Transverse colon (tissue), 4 donors: ENCODE data around the gene ANKRD44. TPM values are rescaled to one million over a fixed set of nuclear protein-coding genes. Genes with fewer than 3 reads are reported as not detected.
A peak's percentile ranks its signal among the peaks of the same experiment; 100 is the strongest.

Experiments used
- DNase-seq: peaks from one replicate; pipeline ENCODE4 v3.0.0-alpha.2; 2019
- H3K27ac ChIP-seq, 4 donors: fragments of 200-600 bp; sonication (generic); 2 replicates each; pipeline ENCODE4 v1.5.1; 2016 to 2018; ENCODE audit warnings: inconsistent platforms in 4 of 4
- H3K27me3 ChIP-seq: fragments of 200-600 bp; sonication (generic); 2 replicates; pipeline ENCODE4 v1.5.1; 2017; ENCODE audit warnings: inconsistent platforms
- H3K36me3 ChIP-seq, 4 donors: fragments of 200-600 bp; sonication (generic); 2 replicates each; pipeline ENCODE4 v1.5.1; 2017 to 2019; ENCODE audit warnings: inconsistent platforms in 4 of 4
- H3K4me1 ChIP-seq, 4 donors: fragments of 200-600 bp; sonication (generic); 2 replicates each; pipeline ENCODE4 v1.5.1; 2017 to 2020; ENCODE audit warnings: inconsistent platforms in 4 of 4
- H3K4me3 ChIP-seq, 4 donors: fragments of 200-600 bp; sonication (generic); 1 replicate in 1 of 4; 2 replicates in 3 of 4; pipeline versions ENCODE4 v1.5.1 to v1.6.1; 2017 to 2019; ENCODE audit warnings: inconsistent platforms in 4 of 4
- H3K9me3 ChIP-seq, 2 donors: fragments of 200-600 bp; sonication (generic); 2 replicates each; pipeline ENCODE4 v1.5.1; 2017 to 2019; ENCODE audit warnings: inconsistent platforms in 2 of 2
- EP300 ChIP-seq: sonication (generic); formaldehyde crosslinking; IDR thresholded peaks from one replicate; pipeline ENCODE4 v1.6.1; 2017; ENCODE audit warnings: antibody characterized with exemption, low read depth
- POLR2A ChIP-seq: fragments of 450-650 bp; IDR thresholded peaks from one replicate; pipeline ENCODE4 v1.6.1; 2016; ENCODE audit warnings: antibody characterized with exemption, mild to moderate bottlenecking, moderate library complexity
- POLR2AphosphoS5 ChIP-seq, 3 donors: sonication (generic); formaldehyde crosslinking; IDR thresholded peaks; one replicate each; pipeline ENCODE4 v1.6.1; 2016; ENCODE audit warnings: antibody characterized with exemption in 3 of 3
- WGBS, 2 donors: methylation state at CpG; one replicate each; pipeline ENCODE4 v1.1.5; 2018; ENCODE audit warnings: low coverage in 1 of 2; 5-methylcytosine and 5-hydroxymethylcytosine counted together
- in situ Hi-C, 4 donors: fragments of 200-750 bp; cut with MboI; loops; one replicate each; pipeline versions ENCODE4 v1.15.0 to v1.15.1; 2017; ENCODE audit warnings: low sequenced_read_pairs in 3 of 4, low pct_ligation_motif_present in 1 of 4, low pct_unique_long_range_greater_than_20kb in 1 of 4
- intact Hi-C: fragments of 100-400 bp; cut with DNase I; formaldehyde crosslinking; loops from one replicate; pipeline ENCODE4 v1.15.1; 2023; ENCODE audit warnings: low total_unique reads
- total RNA-seq, 4 donors: library from RNA; depleted of rRNA; stranded (reverse); fragments of >200 nt; gene quantifications; one replicate each; pipeline ENCODE4 v1.1.0, GENCODE V29; 2016
- TF ChIP-seq, protein P1 (sequence below), 5 experiments: fragments of 200-600 bp in 3 of 5; fragments of 450-650 bp in 2 of 5; sonication (generic) in 3 of 5; IDR thresholded peaks; 1 replicate in 2 of 5; 2 replicates in 3 of 5; pipeline ENCODE4 v1.5.1; 2016 to 2017; ENCODE audit warnings: antibody characterized with exemption in 5 of 5, inconsistent platforms in 3 of 5, mild to moderate bottlenecking in 2 of 5, moderate library complexity in 1 of 5

ANKRD44 gene
- total RNA-seq, 4 donors from 2014 or later: 13.9 to 46.8 (median 27.5) TPM

DNA sequence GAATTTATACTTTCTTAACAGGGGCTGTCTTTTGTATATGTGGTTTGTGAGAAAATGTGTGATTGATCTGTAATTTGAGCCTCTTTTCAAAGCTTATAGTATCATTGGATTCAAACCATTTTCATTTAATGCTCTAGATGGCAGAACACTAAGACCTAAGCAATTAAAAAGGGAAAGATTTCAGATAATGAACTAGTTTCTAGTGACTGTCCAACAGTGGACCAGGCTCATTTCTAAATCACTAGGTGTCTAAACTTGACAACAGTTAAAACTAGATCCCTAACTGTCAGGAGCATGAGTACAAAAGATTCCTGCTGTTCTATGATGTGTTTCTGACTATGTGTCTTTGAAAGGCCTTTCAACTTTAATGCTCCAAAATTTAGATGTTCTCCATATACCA is 54.6 kb downstream of the ANKRD44 start:
- peaks cover 3 to 43% (median 15%) of the 10 kb centered on the region in 4 donors for H3K4me1 ChIP-seq
- no peaks in the 10 kb centered on the region for H3K9me3 ChIP-seq
- H3K27ac ChIP-seq: peak overlapping the region; percentile 60 to 82 (median 72)
- no peak for DNase-seq
- H3K27me3 ChIP-seq: no peaks in the 10 kb centered on the region
- peak overlapping the region in 1 of 4 donors; percentile 21 for H3K4me3 ChIP-seq
- in situ Hi-C loops (no loop called here), intact Hi-C loops (no loop called here)
- TF ChIP-seq, protein P1, sequence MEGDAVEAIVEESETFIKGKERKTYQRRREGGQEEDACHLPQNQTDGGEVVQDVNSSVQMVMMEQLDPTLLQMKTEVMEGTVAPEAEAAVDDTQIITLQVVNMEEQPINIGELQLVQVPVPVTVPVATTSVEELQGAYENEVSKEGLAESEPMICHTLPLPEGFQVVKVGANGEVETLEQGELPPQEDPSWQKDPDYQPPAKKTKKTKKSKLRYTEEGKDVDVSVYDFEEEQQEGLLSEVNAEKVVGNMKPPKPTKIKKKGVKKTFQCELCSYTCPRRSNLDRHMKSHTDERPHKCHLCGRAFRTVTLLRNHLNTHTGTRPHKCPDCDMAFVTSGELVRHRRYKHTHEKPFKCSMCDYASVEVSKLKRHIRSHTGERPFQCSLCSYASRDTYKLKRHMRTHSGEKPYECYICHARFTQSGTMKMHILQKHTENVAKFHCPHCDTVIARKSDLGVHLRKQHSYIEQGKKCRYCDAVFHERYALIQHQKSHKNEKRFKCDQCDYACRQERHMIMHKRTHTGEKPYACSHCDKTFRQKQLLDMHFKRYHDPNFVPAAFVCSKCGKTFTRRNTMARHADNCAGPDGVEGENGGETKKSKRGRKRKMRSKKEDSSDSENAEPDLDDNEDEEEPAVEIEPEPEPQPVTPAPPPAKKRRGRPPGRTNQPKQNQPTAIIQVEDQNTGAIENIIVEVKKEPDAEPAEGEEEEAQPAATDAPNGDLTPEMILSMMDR (IDR thresholded peaks at IDR 0.05): no peak
- H3K36me3 ChIP-seq: no peaks in the 10 kb centered on the region

- TF ChIP-seq, protein P1 (IDR thresholded peaks at IDR 0.05): no peak
- TF ChIP-seq POLR2AphosphoS5 (IDR thresholded peaks at IDR 0.05) (peak in 2 of 3 donors; percentile 22 to 50), POLR2A (peak; percentile 22), EP300 (no peak)
- peak overlapping the region in 1 of 4 donors; percentile 21 for H3K4me3 ChIP-seq
- H3K4me1 ChIP-seq: peaks cover 3 to 43% (median 15%) of the 10 kb centered on the region in 4 donors
- intact Hi-C loops: no loop called here
- H3K9me3 ChIP-seq: no peaks in the 10 kb centered on the region
- in situ Hi-C loops: no loop called here
- WGBS, 2 donors: 48% methylated on average over 9 of the region's 9 CpGs; no CpG with 5 or more reads in 1 of the 2 donors
- H3K27me3 ChIP-seq: no peaks in the 10 kb centered on the region
- DNase-seq: peak; percentile 75
- H3K36me3 ChIP-seq: no peaks in the 10 kb centered on the region
- H3K27ac ChIP-seq: peak overlapping the region; percentile 60 to 82 (median 72)
Observed at GRCh38 chr2:197255543-197255942, 55.0 kb downstream of the ANKRD44 start.

DNA sequence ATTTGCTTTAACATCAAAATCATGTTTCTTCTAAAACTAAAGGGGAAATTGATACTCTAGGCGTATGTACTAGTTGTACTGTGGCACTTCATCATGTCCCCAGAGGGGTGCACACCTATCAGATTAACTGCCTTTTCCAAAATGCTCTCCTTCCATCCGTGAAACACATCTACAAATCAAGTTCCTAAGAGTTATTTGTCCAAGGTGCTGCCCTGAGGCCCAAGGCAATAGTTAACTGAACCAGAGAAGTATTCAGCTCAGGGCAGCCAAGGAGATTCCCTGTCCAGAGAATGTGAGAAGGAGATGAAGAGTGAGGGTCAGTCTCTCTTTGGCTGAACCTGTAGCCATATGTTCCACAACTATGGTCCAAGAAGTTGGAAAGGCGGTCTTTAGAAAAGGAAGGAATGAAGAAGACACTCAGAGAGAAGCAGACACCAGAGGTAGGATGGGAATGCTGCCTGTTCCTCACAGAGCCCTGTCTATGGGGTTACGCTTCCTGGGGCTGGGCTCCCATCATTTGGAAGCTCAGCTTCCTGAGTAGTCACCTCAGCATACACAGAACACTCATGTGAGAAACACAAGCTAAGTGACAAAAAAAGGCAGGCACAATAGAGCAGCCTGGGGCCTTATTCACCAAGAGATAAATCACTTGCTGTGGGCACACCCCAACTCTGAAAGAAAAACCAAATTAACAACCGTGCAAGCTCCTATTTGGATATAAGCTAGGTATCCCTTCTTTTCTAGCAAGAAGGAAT is 55.6 kb downstream of the ANKRD44 start:
- Histone ChIP-seq H3K4me3 (peak overlapping the region in 1 of 4 donors; percentile 21), H3K4me1 (peaks cover 3 to 43% (median 15%) of the 10 kb centered on the region in 4 donors), H3K9me3 (no peaks in the 10 kb centered on the region), H3K27ac (peak overlapping the region; percentile 60 to 82 (median 72)), H3K27me3 (no peaks in the 10 kb centered on the region), H3K36me3 (no peaks in the 10 kb centered on the region)
- TF ChIP-seq, protein P1 (IDR thresholded peaks at IDR 0.05): no peak
- TF ChIP-seq POLR2AphosphoS5 (IDR thresholded peaks at IDR 0.05): no peak
- TF ChIP-seq EP300: no peak
- TF ChIP-seq POLR2A: no peak
- WGBS, 2 donors: 72 to 73% methylated on average over 4 to 5 of the region's 5 CpGs
- in situ Hi-C loops (no loop called here), intact Hi-C loops (no loop called here)
- no peak for DNase-seq

- DNase-seq: no peak
- Histone ChIP-seq H3K4me3 (no peak overlapping the region), H3K36me3 (no peaks in the 10 kb centered on the region), H3K27me3 (no peaks in the 10 kb centered on the region), H3K4me1 (peaks cover 3 to 46% (median 11%) of the 10 kb centered on the region in 4 donors), H3K9me3 (no peaks in the 10 kb centered on the region), H3K27ac (no peak overlapping the region)
- in situ Hi-C loops: no loop called here
- TF ChIP-seq POLR2A (no peak), POLR2AphosphoS5 (IDR thresholded peaks at IDR 0.05) (no peak), EP300 (no peak)
- TF ChIP-seq, protein P1 (IDR thresholded peaks at IDR 0.05): no peak
- WGBS, 2 donors: 68 to 78% methylated on average over 4 of the region's 4 CpGs
- intact Hi-C loops: no loop called here
Observed at GRCh38 chr2:197251576-197251975, 59.0 kb downstream of the ANKRD44 start.
